GM10248 (cell line): ENCODE measurements around the gene XPNPEP1.

ENCODE experiments used
- CTCF ChIA-PET: fragments of 300-600 bp; sonication (Branson Sonifier 250); formaldehyde crosslinking; extraction: SDS; loops from one replicate; lab custom pipeline; 2021; ENCODE audit warnings: antibody characterized with exemption; lab: Yijun Ruan, JAX
- POLR2A ChIA-PET: fragments of 350-650 bp; sonication (Branson Sonifier 250); formaldehyde crosslinking; extraction: SDS; loops from one replicate; lab custom pipeline; 2020; ENCODE audit warnings: antibody characterized with exemption; lab: Yijun Ruan, JAX
- DNase-seq: peaks from one replicate; pipeline ENCODE4 v3.0.0; 2012; ENCODE audit errors: extremely low spot score
- TF ChIP-seq, protein P1 (sequence below): IDR thresholded peaks from 2 replicates; pipeline ENCODE4 v1.5.1; 2012; ENCODE audit warnings: mild to moderate bottlenecking, low read depth; ENCODE audit errors: extremely low read depth, missing control alignments, control extremely low read depth

XPNPEP1 gene

DNA sequence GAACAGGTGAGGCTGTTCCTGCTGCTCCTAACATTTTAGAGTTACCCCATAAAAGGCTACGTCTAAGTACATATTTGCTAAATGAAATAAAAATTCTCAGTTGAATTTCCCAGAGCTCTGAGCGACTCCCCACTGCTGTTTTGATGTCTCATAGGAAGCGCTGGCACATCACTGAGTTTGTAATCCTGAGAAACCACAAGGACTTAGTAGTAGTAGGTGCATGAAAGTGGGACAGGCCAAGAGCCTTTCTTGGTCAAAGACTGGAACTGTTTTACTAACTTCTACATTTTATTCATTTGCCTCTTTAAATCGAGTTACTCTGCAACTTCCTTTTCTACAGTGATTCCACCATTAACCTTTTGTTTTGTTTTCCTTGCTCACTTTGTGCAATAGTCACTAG lies 85.9 kb downstream of the XPNPEP1 start:
- CTCF ChIA-PET, result interaction anchor here (1.8 kb wide), 1 partner anchor 12 kb away, joined by 5 read pairs; no protein-coding TSS in a partner anchor
- DNase-seq, result no peak
- POLR2A ChIA-PET, result no interaction called here
- TF ChIP-seq, protein P1, sequence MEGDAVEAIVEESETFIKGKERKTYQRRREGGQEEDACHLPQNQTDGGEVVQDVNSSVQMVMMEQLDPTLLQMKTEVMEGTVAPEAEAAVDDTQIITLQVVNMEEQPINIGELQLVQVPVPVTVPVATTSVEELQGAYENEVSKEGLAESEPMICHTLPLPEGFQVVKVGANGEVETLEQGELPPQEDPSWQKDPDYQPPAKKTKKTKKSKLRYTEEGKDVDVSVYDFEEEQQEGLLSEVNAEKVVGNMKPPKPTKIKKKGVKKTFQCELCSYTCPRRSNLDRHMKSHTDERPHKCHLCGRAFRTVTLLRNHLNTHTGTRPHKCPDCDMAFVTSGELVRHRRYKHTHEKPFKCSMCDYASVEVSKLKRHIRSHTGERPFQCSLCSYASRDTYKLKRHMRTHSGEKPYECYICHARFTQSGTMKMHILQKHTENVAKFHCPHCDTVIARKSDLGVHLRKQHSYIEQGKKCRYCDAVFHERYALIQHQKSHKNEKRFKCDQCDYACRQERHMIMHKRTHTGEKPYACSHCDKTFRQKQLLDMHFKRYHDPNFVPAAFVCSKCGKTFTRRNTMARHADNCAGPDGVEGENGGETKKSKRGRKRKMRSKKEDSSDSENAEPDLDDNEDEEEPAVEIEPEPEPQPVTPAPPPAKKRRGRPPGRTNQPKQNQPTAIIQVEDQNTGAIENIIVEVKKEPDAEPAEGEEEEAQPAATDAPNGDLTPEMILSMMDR, result no peak

GRCh38 chr10:109835257-109835656 lies 88.1 kb downstream of the XPNPEP1 start:
- CTCF ChIA-PET, result interaction anchor here (0.7 to 1.6 kb wide), 3 partner anchors 8 to 18 kb away, joined by 3 to 4 read pairs (median 4); no protein-coding TSS in a partner anchor
- POLR2A ChIA-PET, result no interaction called here
- no peak for DNase-seq
- TF ChIP-seq, protein P1, result no peak

DNA sequence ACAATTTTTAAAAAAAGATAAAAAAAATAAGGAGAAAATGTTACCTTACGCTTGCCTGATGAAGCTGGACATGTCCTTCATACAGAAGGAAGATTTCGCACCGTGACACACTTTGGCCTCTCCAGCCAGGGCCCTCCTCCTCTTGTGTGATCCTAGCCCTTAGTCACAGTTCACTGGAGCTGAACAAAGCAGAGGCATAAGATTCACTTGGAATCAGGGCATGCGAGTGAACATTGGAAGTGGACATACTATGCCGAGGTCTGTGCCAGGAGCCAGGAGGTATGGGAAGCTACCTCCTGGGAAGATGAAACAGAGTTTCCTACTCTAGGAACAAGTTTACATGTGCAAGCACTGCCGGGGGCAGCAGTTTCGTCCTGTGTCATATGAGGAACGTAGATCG lies 91.5 kb downstream of the XPNPEP1 start:
- ChIA-PET POLR2A (no interaction called here), CTCF (no interaction called here)
- no peak for DNase-seq
- TF ChIP-seq, protein P1, result no peak

GRCh38 chr10:109824206-109824605 lies 99.1 kb downstream of the XPNPEP1 start:
- ChIA-PET CTCF (no interaction called here), POLR2A (no interaction called here)
- TF ChIP-seq, protein P1, result no peak
- DNase-seq, result no peak

DNA sequence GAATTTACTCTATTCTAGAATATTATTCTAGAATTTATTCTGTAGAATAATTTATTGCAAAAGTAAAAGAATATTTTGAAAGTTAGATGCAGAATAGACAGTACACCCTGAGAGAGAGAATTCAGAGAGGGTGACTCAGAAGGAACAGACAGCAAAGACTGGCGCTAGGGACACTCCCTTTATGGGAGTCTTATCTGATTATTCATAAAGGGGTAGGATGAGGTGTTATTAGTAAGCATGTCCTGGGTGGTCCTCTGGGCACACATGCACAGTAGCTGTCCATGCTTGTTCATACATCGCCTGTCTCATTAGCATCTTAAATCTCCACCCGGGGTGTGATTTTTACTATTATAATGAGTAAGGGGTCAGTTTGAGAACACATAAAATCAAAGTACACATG lies 100.1 kb downstream of the XPNPEP1 start:
- CTCF ChIA-PET, result interaction anchor here (1.3 kb wide), 1 partner anchor 30 kb away, joined by 5 read pairs; no protein-coding TSS in a partner anchor
- POLR2A ChIA-PET, result no interaction called here
- TF ChIP-seq, protein P1, result no peak
- DNase-seq, result no peak

- CTCF ChIA-PET, result interaction anchor here (1.2 to 1.3 kb wide), 2 partner anchors 14 to 31 kb away, joined by 4 to 5 read pairs; no protein-coding TSS in a partner anchor
- POLR2A ChIA-PET, result no interaction called here
- DNase-seq, result no peak
- TF ChIP-seq, protein P1, result no peak
These were observed 101.6 kb downstream of the XPNPEP1 start for GRCh38 chr10:109821672-109822071.
